ENCODE results near the gene DPF3.

GRCh38 chr14:72844524-72844923, 49.4 kb downstream of the DPF3 start:
- TF ChIP-seq CTCF (IDR thresholded peaks at IDR 0.05) (no peak), POLR2A (IDR thresholded peaks at IDR 0.05) (no peak)

All from adrenal gland (tissue), 5 donors.